Measurements from ENCODE around the gene KDELR1. TPM values are rescaled to one million over a fixed set of nuclear protein-coding genes. Genes with fewer than 3 reads are reported as not detected.

The KDELR1 gene
- total and polyA plus RNA-seq, 2 of the 13 experiments (the other 11 are each of a cell fraction or from before 2014, with no cell fraction given) = 134 to 185 TPM

DNA sequence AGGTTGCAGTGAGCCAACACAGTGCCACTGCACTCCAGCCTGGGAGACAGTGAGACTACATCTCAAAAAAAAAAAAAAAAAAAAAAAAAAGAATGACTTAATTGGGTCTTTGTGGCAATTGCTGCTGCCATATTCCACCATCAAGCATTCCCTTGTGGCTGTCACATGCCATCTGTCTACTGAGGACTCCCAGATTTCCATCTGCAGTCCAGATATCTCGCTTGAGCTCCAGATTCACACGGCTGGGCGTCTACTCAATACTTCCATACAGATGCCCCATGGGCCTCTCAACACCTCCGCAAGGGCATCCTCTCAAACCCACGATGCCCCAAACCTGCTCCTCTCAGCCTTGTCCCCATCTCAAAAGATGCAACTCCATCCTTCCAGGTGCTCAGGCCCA, 40.5 kb downstream of the KDELR1 start:
- ChIA-PET POLR2A (interaction anchor here (1.0 to 1.7 kb wide), 3 partner anchors 13 to 64 kb away, joined by 3 to 9 read pairs (median 5); partner anchors contain the start of genes KDELR1, SYNGR4 and TMEM143), CTCF (ENCODE audit: low intra/inter-chr PET ratio, low total read pairs) (interaction anchor here (0.6 to 1.5 kb wide), 4 partner anchors 13 to 41 kb away, joined by 3 to 4 read pairs (median 3); partner anchors contain the start of genes KDELR1, SYNGR4 and TMEM143)
- TF ChIP-seq ZBTB25 (CRISPR knock-in tag; IDR thresholded peaks at IDR 0.05) (no peak), CEBPG (CRISPR knock-in tag; IDR thresholded peaks at IDR 0.05) (no peak), PTBP1 (IDR thresholded peaks at IDR 0.05; ENCODE audit: low read depth, low read length, poor library complexity, severe bottlenecking) (no peak), KLF6 (CRISPR knock-in tag; IDR thresholded peaks at IDR 0.05) (no peak), ARID4A (CRISPR knock-in tag; IDR thresholded peaks at IDR 0.05; ENCODE audit: borderline replicate concordance) (0 out of 2 replicates have a peak, but pooled peaks have one; percentile 3)
- DNase-seq (ENCODE audit: low spot score) (no peak), FAIRE-seq (no peak), ATAC-seq (no peak)
- no peaks in the 10 kb centered on the region for H3K36me3 ChIP-seq (replicated peaks in 1 of 2; ENCODE audit: control insufficient read depth in 1 of 2, insufficient read depth in 2 of 2, low read length in 2 of 2)
- no peaks in the 10 kb centered on the region for H3K9me3 ChIP-seq (ENCODE audit: low read length)
- no peak overlapping the region for H3K4me3 ChIP-seq (replicated peaks in 1 of 3; ENCODE audit: insufficient read depth in 1 of 3, low read depth in 2 of 3, low read length in 3 of 3)
- H4K20me1 ChIP-seq (ENCODE audit: insufficient read depth, low read length) = no peaks in the 10 kb centered on the region
- H3K27me3 ChIP-seq (ENCODE audit: control insufficient read depth in 1 of 2, insufficient read depth in 2 of 2, low read length in 2 of 2) = no peaks in the 10 kb centered on the region
- BruUV-seq (replicated peaks) = no TSS peak
- intact Hi-C loops (cut with micrococcal nuclease; ENCODE audit: unreplicated experiment) (loop anchor here (5.0 to 10.0 kb wide), 2 partner anchors 41 to 94 kb away; partner anchors contain the start of genes GRIN2D, GRWD1 and KDELR1), in situ Hi-C loops (cut with HindIII; ENCODE audit: extremely low pct_ligation_motif_present, low pct_unique_long_range_greater_than_20kb) (loop anchor here (5.0 kb wide), 1 partner anchor 41 kb away; the partner anchor contains the start of genes GRIN2D and KDELR1)
- no peak overlapping the region for H3K9ac ChIP-seq (ENCODE audit: insufficient read depth, low read depth, low read length)
- H3K4me1 ChIP-seq (ENCODE audit: insufficient read depth, low read length) = peaks cover 62% of the 10 kb centered on the region
- no peaks in the 10 kb centered on the region for H3K79me2 ChIP-seq (ENCODE audit: insufficient read depth, low read length)
- H2AFZ ChIP-seq (ENCODE audit: low read length) = no peak overlapping the region
- H3K4me2 ChIP-seq (ENCODE audit: low read depth, low read length) = no peak overlapping the region
- H3K27ac ChIP-seq (ENCODE audit: extremely low read length, insufficient read depth, low read length) = no peak overlapping the region
- WGBS (ENCODE audit: low lambda C conversion rate) = 99% methylated on average over 5 of the region's 5 CpGs

All from HepG2 (cell line).